Fibroblast of peridontal ligament (primary cell): ENCODE measurements around the gene PTCH1.
A peak's percentile ranks its signal among the peaks of the same experiment; 100 is the strongest.

Source experiments
- DNase-seq: peaks from one replicate; pipeline ENCODE4 v3.0.0-alpha.2; 2010; ENCODE audit errors: extremely low read depth

The PTCH1 gene

GRCh38 chr9:95499046-95499676 lies 17.6 kb downstream of the PTCH1 start:
- peak; percentile 79 for DNase-seq

GRCh38 chr9:95498641-95499040 lies 18.1 kb downstream of the PTCH1 start:
- DNase-seq = peak; percentile 37

- DNase-seq = peak; percentile 89
Measured at GRCh38 chr9:95497772-95498171, 19.0 kb downstream of the PTCH1 start.

- no peak for DNase-seq
Measured at GRCh38 chr9:95496687-95497086, 20.1 kb downstream of the PTCH1 start.

- DNase-seq = no peak
Measured at GRCh38 chr9:95495961-95496360, 20.8 kb downstream of the PTCH1 start.

- no peak for DNase-seq
Measured at GRCh38 chr9:95495529-95495928, 21.2 kb downstream of the PTCH1 start.

- DNase-seq = peak; percentile 31
Measured at GRCh38 chr9:95494416-95495371, 22.1 kb downstream of the PTCH1 start.

GRCh38 chr9:95494022-95494415 lies 22.8 kb downstream of the PTCH1 start:
- no peak for DNase-seq

GRCh38 chr9:95493402-95493801 lies 23.4 kb downstream of the PTCH1 start:
- DNase-seq = no peak

GRCh38 chr9:95491543-95492320 lies 25.0 kb downstream of the PTCH1 start:
- DNase-seq = no peak

- no peak for DNase-seq
Measured at GRCh38 chr9:95488954-95489353, 27.8 kb downstream of the PTCH1 start.

GRCh38 chr9:95486318-95486717 lies 30.5 kb downstream of the PTCH1 start:
- no peak for DNase-seq

- no peak for DNase-seq
Measured at GRCh38 chr9:95484225-95484624, 32.5 kb downstream of the PTCH1 start.

- DNase-seq = no peak
Measured at GRCh38 chr9:95483431-95483830, 33.3 kb downstream of the PTCH1 start.

GRCh38 chr9:95482621-95483020 lies 34.1 kb downstream of the PTCH1 start:
- DNase-seq = no peak

- no peak for DNase-seq
Measured at GRCh38 chr9:95481000-95481399, 35.8 kb downstream of the PTCH1 start.

GRCh38 chr9:95480346-95480745 lies 36.4 kb downstream of the PTCH1 start:
- DNase-seq = no peak

GRCh38 chr9:95479330-95479729 lies 37.4 kb downstream of the PTCH1 start:
- DNase-seq = no peak

GRCh38 chr9:95478335-95478734 lies 38.4 kb downstream of the PTCH1 start:
- DNase-seq = no peak

GRCh38 chr9:95477885-95478284 lies 38.9 kb downstream of the PTCH1 start:
- no peak for DNase-seq

GRCh38 chr9:95477441-95477840 lies 39.3 kb downstream of the PTCH1 start:
- DNase-seq = no peak

GRCh38 chr9:95468791-95469190 lies 48.0 kb downstream of the PTCH1 start:
- DNase-seq = no peak
